Transverse colon (tissue), 4 donors: Measurements from ENCODE around the gene CYP2C9.
"Not testable (repeated sequence)": the region's sequence is repeated elsewhere in the genome, so short reads cannot be mapped to it uniquely, and the experiment has no call there.

Source experiments
- EP300 ChIP-seq: sonication (generic); formaldehyde crosslinking; IDR thresholded peaks from one replicate; pipeline ENCODE4 v1.6.1; 2017; ENCODE audit warnings: antibody characterized with exemption, low read depth
- POLR2A ChIP-seq: fragments of 450-650 bp; IDR thresholded peaks from one replicate; pipeline ENCODE4 v1.6.1; 2016; ENCODE audit warnings: antibody characterized with exemption, mild to moderate bottlenecking, moderate library complexity
- POLR2AphosphoS5 ChIP-seq, 3 donors: sonication (generic); formaldehyde crosslinking; IDR thresholded peaks; one replicate each; pipeline ENCODE4 v1.6.1; 2016; ENCODE audit warnings: antibody characterized with exemption in 3 of 3
- TF ChIP-seq, protein P1 (sequence below), 5 experiments: fragments of 200-600 bp in 3 of 5; fragments of 450-650 bp in 2 of 5; sonication (generic) in 3 of 5; IDR thresholded peaks; 1 replicate in 2 of 5; 2 replicates in 3 of 5; pipeline ENCODE4 v1.5.1; 2016 to 2017; ENCODE audit warnings: antibody characterized with exemption in 5 of 5, inconsistent platforms in 3 of 5, mild to moderate bottlenecking in 2 of 5, moderate library complexity in 1 of 5

DNA sequence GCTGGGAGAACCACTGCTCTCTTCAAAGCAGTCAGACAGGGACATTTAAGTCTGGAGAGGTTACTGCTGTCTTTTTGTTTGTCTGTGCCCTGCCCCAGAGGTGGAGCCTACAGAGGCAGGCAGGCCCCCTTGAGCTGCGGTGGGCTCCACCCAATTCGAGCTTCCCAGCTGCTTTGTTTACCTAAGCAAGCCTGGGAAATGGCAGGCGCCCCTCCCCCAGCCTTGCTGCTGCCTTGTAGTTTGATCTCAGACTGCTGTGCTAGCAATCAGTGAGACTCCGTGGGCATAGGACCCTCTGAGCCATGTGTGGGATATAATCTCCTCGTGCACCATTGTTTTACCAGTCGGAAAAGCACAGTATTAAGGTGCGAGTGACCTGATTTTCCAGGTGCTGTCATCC, 40.0 kb upstream of the CYP2C9 start:
- TF ChIP-seq POLR2A; EP300; POLR2AphosphoS5 (IDR thresholded peaks at IDR 0.05): not testable (repeated sequence)
- TF ChIP-seq, protein P1, sequence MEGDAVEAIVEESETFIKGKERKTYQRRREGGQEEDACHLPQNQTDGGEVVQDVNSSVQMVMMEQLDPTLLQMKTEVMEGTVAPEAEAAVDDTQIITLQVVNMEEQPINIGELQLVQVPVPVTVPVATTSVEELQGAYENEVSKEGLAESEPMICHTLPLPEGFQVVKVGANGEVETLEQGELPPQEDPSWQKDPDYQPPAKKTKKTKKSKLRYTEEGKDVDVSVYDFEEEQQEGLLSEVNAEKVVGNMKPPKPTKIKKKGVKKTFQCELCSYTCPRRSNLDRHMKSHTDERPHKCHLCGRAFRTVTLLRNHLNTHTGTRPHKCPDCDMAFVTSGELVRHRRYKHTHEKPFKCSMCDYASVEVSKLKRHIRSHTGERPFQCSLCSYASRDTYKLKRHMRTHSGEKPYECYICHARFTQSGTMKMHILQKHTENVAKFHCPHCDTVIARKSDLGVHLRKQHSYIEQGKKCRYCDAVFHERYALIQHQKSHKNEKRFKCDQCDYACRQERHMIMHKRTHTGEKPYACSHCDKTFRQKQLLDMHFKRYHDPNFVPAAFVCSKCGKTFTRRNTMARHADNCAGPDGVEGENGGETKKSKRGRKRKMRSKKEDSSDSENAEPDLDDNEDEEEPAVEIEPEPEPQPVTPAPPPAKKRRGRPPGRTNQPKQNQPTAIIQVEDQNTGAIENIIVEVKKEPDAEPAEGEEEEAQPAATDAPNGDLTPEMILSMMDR (IDR thresholded peaks at IDR 0.05) = not testable (repeated sequence)
